NT2/D1 (cell line): ENCODE results near the gene DUSP22.

ENCODE experiments used
- SUZ12 ChIP-seq: IDR thresholded peaks from 2 replicates; pipeline ENCODE4 v1.6.1; 2011; ENCODE audit not compliant: insufficient read length, insufficient read depth; ENCODE audit errors: extremely low read depth
- YY1 ChIP-seq: IDR thresholded peaks from 2 replicates; pipeline ENCODE4 v1.6.1; 2011; ENCODE audit not compliant: insufficient read length, insufficient read depth
- ZNF274 ChIP-seq: IDR thresholded peaks from 2 replicates; pipeline ENCODE4 v1.6.1; 2011; ENCODE audit warnings: mild to moderate bottlenecking, low read depth, low read length

- TF ChIP-seq ZNF274 (no peak), SUZ12 (no peak), YY1 (no peak)
Measured at GRCh38 chr6:317448-318144, 25.3 kb downstream of the DUSP22 start.
